COLO668 (cell line): ENCODE measurements around the gene RBM15.

Experiments used
- DNase-seq: peaks from one replicate; lab custom pipeline; 2025; ENCODE audit not compliant: unreplicated experiment; lab: John Stamatoyannopoulos, UW

RBM15 gene

DNA sequence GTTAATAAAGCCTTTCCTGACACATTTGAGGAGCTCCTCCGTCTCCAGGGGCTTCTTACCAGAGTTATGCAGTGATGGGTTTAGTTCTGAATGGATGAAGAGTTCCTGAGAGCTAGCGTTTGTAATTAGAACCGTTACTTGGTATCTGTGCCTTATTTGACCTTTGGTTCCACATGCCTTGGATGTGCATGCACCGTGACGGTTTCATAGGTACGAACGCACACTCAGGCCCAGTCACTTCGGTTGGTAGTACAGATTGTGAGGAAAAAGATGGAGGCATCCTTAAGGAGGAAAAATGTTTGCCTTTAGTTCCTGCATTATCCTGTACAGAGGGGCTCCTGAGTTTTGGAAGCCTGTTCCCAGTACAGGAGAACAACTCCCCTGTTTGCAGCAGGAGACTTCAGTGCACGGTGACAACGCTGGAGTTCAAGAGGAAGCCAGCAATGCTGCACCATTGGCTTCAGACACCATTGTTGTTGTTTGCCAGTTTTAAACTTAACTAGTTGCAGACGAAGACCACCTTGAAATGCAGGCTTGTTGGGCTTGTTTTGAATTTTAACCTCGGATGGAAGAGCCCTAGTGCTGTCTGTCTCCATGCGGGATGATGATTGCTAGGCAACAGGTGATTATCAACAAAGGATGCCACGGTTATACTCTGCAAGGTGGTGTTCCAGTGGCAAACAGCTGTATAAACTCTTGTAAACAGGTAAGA lies 8.2 kb downstream of the RBM15 start:
- DNase-seq = peak; percentile 38

GRCh38 chr1:110348050-110348449 lies 8.9 kb downstream of the RBM15 start:
- no peak for DNase-seq

- no peak for DNase-seq
Measured at GRCh38 chr1:110348771-110349170, 9.6 kb downstream of the RBM15 start.

GRCh38 chr1:110350360-110350759 lies 11.2 kb downstream of the RBM15 start:
- no peak for DNase-seq

DNA sequence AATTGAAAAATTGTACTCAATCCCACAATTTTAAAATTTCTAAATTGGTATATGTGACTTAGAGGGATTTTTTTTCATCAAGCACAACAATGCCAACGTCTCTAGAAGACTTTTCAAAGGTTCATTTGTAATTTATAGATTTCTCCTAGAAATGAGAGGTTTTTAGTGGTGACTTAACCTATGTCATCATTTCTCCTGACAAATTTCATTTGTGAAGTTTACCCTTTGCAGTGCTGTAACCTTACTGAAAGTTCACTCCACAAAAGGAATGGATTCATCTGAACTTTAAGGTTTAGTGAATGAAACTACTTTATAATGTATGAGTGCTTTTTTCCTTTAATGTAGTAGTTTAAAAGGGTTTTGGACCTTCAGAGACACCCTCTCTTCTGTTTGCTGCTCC lies 16.1 kb downstream of the RBM15 start:
- DNase-seq = no peak

DNA sequence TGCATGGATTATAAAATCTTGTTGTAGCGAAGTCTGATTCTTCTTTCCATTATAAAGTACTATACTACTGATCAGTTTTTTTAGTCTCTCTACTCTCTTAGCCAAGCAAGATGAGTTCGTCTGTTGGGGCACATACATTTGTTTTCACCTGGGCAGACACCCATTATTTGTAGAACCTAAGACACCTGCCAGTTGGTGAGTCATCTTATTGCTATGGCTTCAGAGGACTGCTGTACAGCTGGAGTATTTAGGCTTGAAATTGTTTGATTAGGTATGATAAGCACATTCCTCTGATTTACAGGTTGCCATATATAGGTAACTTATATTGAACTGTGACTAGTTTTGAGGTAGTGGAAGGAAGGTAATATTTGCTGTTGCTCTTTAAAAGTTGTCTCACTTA lies 17.2 kb downstream of the RBM15 start:
- peak; percentile 40 for DNase-seq

- DNase-seq = no peak
Measured at GRCh38 chr1:110360431-110360830, 21.3 kb downstream of the RBM15 start.

DNA sequence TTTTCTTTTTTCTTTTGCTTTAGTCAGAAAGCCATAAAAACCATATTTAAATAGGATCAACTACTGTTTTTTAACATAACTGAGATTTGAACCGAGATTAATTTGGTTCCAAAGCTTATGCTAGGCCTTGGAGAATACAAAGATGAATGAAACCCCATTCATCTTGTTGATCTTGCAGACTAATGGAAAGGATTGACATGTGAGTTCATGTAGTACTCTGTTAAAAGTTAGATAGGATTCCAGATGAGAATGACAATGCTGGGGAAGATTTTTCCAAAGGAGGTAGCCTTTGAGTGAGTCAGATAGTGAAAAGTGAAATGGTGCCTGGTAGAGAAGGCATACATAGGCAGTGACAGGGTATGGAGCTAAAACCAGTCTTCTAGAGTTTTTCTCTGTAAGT lies 22.7 kb downstream of the RBM15 start:
- DNase-seq = no peak

DNA sequence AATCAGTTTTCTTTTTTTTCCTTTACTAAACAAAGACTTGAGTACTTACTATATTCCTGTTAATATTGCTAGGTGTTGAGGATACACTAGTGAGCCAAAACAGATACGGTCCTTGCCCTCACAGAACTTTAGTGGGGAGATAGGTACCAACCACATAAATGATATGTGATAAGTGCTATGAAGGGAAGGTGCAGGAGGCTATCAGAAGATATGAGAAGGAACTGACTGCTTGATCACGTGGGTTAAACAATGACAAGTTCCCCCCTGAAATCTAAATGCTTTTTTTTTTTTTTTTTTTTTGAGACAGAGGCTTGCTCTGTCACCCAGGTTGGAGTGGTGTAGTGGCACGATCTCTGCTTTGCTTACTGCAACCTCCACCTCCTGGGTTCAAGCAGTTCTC lies 25.0 kb downstream of the RBM15 start:
- DNase-seq = no peak

DNA sequence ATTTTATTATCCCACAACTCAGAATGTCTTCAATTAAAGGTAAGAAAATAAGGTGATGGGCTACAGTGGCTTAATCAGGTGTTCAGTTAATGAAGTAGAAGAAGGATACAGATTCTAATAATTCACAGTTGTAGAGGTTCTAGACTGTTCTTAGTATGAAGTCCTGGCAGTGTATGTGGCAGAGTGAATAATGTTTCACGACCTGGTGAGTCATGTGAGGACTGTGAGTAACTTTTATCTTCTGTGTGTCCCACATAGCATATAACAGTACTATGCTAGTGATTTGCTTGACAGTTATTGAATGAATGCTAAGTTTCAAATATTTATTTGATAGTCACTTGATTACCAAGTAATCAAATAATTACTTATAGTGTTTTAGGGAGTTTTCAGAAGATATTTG lies 31.6 kb downstream of the RBM15 start:
- no peak for DNase-seq

- DNase-seq = no peak
Measured at GRCh38 chr1:110375490-110375889, 36.3 kb downstream of the RBM15 start.

- DNase-seq = no peak
Measured at GRCh38 chr1:110380672-110381283, 41.6 kb downstream of the RBM15 start.

DNA sequence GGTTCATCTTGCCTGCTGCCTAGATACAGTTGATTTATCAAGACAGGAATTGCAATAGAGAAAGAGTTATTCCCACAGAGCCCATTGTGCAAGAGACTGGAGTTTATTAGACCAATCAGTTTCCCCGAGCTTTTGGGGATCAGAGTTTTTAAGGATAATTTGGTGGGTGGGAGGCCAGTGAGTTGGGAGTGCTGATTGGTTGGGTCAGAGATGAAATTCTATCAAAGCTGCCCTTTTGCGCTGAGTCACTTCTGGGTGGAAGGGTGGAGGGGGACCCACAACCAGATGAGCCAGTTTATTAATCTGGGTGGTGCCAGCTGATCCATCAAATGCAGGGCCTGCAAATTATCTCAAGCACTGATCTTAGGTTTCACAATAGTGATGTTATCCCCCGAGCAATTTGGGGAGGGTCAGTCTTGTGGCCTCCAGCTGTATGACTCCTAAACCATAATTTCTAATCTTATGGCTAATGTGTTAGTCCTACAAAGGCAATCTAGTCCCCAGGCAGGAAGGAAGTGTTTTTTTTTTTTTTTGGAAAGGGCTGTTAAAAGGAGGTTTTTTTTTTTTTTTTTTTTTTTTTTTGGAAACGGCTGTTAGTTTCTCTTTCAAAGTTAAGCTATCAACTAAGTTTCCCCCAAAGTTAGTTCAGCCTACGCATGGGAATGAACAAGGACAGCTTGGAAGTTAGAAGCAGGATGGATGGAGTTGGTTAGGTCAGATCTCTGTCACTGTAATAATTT lies 44.2 kb downstream of the RBM15 start:
- no peak for DNase-seq

DNA sequence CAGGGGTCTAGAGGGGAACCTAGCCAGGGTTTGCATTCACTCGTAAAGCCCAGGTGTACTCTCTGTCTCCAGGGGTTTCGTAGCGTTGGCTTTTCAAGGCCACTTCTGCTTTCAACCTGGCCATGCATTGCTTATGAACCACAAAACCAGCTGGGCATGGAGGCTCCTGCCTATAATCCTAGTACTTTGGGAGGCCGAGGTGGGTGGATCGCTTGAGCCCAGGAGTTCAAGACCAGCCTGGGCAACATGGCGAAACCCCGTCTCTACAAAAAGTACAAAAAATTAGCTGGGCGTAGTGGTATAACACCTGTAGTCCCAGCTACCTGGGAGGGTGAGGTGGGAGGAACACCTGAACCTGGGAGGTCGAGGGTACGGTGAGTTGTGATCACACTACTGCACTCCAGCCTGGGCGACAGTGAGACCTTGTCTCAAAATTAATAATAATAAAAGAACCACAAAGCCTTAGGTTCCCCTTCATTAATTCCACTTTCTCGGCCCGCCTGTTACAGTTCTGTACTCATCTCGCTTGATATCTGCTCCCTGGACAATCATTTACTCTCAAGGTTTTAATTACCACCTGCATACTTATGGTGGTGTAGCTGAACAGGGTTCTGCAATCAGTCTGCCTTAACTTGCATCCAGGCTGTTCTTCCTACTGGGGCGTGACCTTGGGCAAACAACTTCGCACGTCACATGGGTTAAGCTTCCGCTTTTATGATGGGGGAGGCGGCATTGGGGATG lies 45.6 kb downstream of the RBM15 start:
- no peak for DNase-seq

DNA sequence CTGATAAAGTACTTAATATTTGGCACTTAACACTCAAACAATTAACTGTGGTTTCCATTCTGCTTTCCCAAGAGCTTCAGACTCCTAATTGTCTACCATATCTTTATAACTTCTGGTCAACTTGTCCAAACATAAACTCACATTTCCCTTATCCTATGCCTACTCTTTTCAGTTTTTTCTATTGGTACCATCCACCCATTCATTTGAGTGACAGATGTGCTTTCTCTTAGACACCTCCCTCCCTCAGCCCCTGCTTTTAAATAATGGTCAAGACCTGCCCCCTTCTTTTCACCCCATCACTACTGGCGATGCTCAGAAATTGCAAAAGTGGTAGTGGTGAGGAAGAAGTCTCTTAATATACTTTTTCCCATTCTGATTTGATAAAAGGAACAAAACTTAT lies 46.2 kb downstream of the RBM15 start:
- no peak for DNase-seq

DNA sequence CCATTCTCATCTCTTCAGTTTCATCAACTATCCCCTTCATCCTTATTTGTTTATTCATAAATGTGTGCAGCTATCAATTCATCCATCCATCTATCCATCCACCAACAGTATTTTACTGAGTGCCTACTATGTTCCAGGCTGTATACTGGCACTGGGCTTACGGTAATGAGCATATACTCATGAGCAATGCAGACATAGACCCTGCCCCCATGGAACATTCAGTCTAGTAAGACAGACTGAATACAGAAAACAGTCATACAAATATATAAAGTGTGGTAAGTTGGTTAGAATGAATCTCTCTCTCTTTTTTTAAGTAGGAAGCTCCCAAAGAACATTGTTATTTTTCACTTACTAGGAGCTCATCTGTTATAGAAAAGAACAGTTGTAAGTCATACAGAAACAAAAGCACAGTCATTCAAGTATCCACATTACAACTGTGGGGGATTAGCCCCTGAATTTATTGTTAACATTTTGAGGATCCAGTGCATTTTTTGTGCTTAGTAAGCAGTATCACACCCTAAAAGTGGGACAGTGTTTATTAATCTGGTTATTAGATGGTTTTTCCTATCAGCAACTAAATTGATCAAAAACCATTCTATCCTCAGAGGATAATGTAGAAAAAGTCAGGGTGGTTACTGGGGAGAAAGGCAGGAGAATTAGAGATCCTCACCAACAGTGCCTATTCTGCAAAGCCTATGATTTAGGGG lies 48.0 kb downstream of the RBM15 start:
- DNase-seq = no peak

DNA sequence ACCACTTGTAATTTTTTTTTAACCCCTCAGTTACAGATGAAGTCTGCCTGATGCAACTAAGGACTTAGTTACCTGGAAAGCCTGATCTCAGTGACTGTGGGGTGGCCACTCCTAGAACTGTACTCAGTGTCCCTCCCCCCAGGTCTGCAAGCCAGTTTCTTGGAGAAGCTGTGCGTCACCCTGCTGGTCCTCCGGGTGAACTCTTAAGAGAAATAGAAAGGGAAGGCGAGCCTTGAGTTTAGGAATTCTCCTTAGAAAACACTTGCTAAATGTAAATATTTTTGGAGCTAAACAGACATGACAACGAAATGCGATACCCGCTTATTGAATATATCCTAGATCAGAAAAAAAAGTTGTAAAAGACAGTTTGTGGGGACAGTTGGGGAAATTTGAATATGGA lies 50.9 kb downstream of the RBM15 start:
- no peak for DNase-seq

GRCh38 chr1:110390692-110391245 lies 51.6 kb downstream of the RBM15 start, which contains the start of gene SLC16A4:
SLC16A4 (minus strand) TSS chr1:110391026; CDS start chr1:110389323, 1,703 bp downstream.
- no peak for DNase-seq

DNA sequence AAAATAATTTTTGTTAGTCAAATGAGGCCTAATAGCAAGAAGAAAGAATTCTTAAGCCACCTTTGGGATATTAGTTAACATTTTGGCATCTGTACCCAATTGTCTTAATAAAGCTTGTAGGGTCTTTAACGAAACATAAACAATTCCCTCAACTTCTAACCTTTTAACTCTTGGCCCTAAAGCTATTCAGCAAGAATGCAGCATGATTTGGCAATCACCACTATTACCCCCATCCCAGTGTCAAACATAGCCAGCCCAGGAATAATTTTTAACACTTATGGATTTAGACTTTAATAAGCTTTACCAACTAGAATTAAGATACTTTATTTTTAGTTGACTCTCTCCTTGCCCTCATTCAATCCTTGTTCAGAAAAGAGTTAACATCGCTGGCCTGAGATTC lies 54.1 kb downstream of the RBM15 start:
- no peak for DNase-seq

- no peak for DNase-seq
Measured at GRCh38 chr1:110393691-110394492, 54.7 kb downstream of the RBM15 start.
